KOPT-K1 (cell line): ENCODE measurements around the gene CD302.
"Not testable (repeated sequence)": the region's sequence is repeated elsewhere in the genome, so short reads cannot be mapped to it uniquely, and the experiment has no call there.

Experiments
- H3K27ac ChIP-seq: fragments of 200-600 bp; sonication (generic); 2 replicates; pipeline ENCODE4 v1.5.1; 2016; ENCODE audit warnings: antibody characterized with exemption, mild to moderate bottlenecking, low read depth, low read length; ENCODE audit not compliant: poor library complexity, severe bottlenecking
- H3K36me3 ChIP-seq: fragments of 200-600 bp; sonication (generic); 2 replicates; pipeline ENCODE4 v1.5.1; 2017; ENCODE audit warnings: antibody characterized with exemption, mild to moderate bottlenecking, low read length, moderate library complexity; ENCODE audit not compliant: insufficient read depth
- H3K9me3 ChIP-seq: fragments of 200-600 bp; sonication (generic); 2 replicates; pipeline ENCODE4 v1.5.1; 2017; ENCODE audit warnings: antibody characterized with exemption, low read length, mild to moderate bottlenecking; ENCODE audit not compliant: insufficient read depth, poor library complexity, severe bottlenecking

The CD302 gene, protein sequence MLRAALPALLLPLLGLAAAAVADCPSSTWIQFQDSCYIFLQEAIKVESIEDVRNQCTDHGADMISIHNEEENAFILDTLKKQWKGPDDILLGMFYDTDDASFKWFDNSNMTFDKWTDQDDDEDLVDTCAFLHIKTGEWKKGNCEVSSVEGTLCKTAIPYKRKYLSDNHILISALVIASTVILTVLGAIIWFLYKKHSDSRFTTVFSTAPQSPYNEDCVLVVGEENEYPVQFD

DNA sequence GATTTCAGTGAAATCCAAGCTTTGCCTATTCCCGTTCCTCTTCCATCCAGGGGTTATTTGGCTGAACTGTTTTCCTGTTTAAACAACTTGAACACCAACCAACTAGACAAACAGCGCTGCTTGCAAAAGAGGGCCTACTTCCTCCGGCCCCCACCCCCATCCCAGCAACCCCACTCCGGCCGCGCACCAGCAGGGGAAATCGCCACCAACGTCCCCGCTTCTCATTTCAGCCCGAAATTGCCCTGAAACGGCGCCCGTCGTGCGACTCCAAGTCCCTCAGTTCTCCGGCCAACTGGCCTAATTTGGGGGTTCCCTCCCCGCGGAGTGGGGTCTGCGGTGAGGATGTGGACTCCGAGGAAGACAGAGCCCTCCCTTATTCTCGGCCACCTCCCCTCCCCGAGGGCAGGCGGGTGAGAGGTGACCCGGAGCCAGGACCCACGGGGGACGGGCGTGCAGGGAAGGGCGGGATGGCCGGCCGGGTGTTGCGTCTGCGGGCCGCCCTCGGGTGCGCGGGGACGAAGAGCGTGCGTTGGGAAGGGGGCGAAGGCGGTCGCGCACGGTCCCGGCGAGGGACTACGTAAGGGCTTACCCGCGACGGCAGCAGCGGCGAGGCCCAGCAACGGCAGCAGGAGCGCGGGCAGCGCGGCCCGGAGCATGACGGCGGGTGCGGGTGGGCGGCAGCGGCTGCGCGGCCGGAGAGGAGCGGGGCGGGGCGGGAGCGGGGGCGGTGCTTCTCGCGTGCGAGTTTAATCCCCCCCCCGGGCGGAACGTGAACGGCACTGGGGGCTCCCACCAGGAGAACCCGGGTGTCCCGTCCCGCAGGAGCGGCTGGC, at the start of gene CD302:
CD302 (minus strand) TSS at position 666 of the 833 bp plus-strand sequence; CDS start at position 656, 10 bp downstream.
- no peaks in the 10 kb centered on the region for H3K9me3 ChIP-seq
- no peak within 1 kb of the TSS for H3K27ac ChIP-seq
- no peaks in the 10 kb centered on the region for H3K36me3 ChIP-seq

GRCh38 chr2:159846564-159846963, 48.6 kb upstream of the CD302 start:
- no peaks in the 10 kb centered on the region for H3K9me3 ChIP-seq
- H3K36me3 ChIP-seq = peaks cover 48% of the 10 kb centered on the region
- H3K27ac ChIP-seq = no peak overlapping the region

DNA sequence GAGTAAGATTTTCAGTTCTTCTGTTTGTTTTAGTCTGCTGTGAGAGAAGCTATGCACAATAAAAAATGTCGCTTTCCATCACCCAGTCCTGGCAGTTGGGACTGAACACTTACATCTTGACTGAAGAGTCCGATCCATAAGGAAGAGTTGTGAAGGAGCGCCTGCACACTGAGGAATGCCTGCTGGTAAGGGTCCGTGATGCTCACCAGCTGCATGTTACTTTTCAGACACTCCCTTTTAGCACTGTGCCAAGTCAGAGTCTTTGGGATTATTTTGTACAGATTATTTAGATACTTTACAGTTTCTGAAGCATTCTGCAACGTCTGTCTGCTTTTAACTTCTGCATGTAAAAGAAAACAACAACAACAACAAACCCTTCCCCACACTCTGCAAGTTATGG, 42.6 kb upstream of the CD302 start:
- no peak overlapping the region for H3K27ac ChIP-seq
- peaks cover 26% of the 10 kb centered on the region for H3K36me3 ChIP-seq
- no peaks in the 10 kb centered on the region for H3K9me3 ChIP-seq

DNA sequence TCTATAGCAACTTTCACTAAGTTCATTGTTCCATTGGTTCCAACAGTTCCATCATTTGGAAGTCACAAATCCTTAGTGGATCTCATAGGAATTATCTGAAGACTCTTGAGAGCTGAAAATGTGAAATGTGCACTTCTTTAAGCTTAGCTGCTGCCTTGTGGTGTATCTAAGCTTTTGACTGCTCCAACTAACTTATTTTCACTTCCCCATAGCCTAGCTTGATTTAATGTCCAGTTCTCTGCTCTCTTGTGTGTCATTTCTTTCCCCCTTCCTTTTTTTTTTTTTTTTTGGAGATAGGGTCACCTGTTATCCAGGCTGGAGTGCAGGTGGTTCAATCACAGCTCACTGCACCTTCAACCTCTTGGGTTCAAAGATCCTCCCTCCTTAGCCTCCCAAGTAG, 34.9 kb upstream of the CD302 start:
- peaks cover 47% of the 10 kb centered on the region for H3K36me3 ChIP-seq
- H3K27ac ChIP-seq = no peak overlapping the region
- no peaks in the 10 kb centered on the region for H3K9me3 ChIP-seq

DNA sequence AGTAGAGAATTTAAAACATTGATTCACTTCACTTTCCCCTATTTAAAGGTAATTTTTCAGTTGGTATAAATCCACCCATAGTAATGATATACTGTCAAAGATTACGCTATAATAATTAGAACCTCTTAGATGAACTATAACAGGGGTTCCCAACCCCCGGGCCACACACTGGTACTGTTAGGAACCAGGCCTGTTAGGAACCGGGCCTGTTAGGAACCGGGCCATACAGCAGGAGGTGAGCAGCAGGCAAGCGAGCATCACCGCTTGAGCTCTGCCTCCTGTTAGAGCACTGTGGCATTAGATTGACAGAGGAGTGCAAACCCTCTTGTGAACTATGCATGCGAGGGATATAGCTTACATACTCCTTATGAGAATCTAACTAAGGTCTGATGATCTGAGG, 34.0 kb upstream of the CD302 start:
- Histone ChIP-seq H3K36me3 (peaks cover 47% of the 10 kb centered on the region), H3K9me3 (no peaks in the 10 kb centered on the region), H3K27ac (no peak overlapping the region)

- Histone ChIP-seq H3K9me3 (no peaks in the 10 kb centered on the region), H3K27ac (no peak overlapping the region), H3K36me3 (peaks cover 38% of the 10 kb centered on the region)
Observed at GRCh38 chr2:159829376-159829775, 31.4 kb upstream of the CD302 start.

DNA sequence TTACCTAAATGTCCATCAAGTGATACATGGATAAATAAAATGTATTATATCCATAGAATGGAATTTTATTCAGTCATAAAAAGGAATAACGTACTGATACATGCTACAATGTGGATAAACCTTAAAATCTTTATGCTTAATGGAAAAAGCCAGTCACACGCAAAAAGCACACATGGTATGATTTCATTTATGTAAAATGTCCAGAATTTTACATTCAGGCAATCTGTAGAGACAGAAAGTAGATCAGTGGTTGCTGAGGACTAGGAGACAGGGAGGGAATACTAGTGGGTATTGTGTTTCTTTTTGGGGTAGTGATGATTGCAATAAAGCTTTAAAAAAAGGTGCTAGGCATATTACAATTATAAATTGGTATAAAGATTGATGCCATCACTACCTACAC, 30.7 kb upstream of the CD302 start:
- H3K27ac ChIP-seq = no peak overlapping the region
- peaks cover 32% of the 10 kb centered on the region for H3K36me3 ChIP-seq
- no peaks in the 10 kb centered on the region for H3K9me3 ChIP-seq

DNA sequence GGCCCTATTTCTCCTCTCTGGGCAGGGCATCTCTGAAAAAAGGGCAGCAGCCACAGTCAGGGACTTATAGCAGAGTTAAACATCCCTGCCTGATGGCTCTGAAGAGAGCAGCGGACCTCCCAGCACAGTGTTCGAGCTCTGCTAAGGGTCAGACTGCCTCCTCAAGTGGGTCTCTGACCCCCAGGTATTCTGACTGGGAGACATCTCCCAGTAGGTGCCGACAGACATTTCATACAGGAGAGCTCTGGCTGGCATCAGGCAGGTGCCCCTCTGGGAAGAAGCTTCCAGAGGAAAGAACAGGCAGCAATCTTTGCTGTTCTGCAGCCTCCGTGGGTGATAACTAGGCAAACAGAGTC, 24.4 kb upstream of the CD302 start:
- H3K27ac ChIP-seq, H3K9me3 ChIP-seq: not testable (repeated sequence)
- peaks cover 12% of the 10 kb centered on the region; the same call in 1 of the 2 replicates for H3K36me3 ChIP-seq

GRCh38 chr2:159821775-159822477, 23.9 kb upstream of the CD302 start:
- H3K27ac ChIP-seq, H3K9me3 ChIP-seq: not testable (repeated sequence)
- H3K36me3 ChIP-seq = peaks cover 12% of the 10 kb centered on the region; the same call in 1 of the 2 replicates

GRCh38 chr2:159818940-159819339, 20.9 kb upstream of the CD302 start:
- H3K27ac ChIP-seq = no peak overlapping the region
- H3K9me3 ChIP-seq = no peaks in the 10 kb centered on the region
- peaks cover 26% of the 10 kb centered on the region; the same call in 1 of the 2 replicates for H3K36me3 ChIP-seq

GRCh38 chr2:159817283-159817682, 19.3 kb upstream of the CD302 start:
- H3K9me3 ChIP-seq = no peaks in the 10 kb centered on the region
- H3K36me3 ChIP-seq = peaks cover 26% of the 10 kb centered on the region; the same call in 1 of the 2 replicates
- H3K27ac ChIP-seq = no peak overlapping the region

DNA sequence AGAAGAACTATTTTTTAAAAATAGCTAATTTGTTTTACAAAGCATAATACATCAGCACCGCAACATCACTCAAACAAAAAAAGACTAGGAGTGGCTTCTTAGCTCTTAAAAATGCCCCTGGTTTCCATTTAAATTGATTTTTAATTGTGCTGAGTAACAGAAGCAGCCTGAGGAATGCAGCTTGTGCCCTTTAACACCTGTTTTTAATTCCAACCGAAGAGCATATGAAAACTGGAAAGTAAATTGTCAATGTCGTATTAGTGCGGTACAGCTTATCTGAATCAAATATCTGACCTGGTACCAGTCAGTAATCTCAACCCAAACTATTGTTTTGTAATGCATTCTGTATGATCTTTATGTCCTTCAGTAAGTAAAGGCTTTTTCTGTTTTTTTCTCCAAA, 13.2 kb upstream of the CD302 start:
- Histone ChIP-seq H3K36me3 (peaks cover 21% of the 10 kb centered on the region; the same call in 1 of the 2 replicates), H3K27ac (no peak overlapping the region), H3K9me3 (no peaks in the 10 kb centered on the region)

GRCh38 chr2:159808032-159808425, 10.0 kb upstream of the CD302 start:
- Histone ChIP-seq H3K27ac (no peak overlapping the region), H3K36me3 (0 out of 2 replicates have a peak, but pooled peaks cover 10% of the 10 kb centered on the region), H3K9me3 (no peaks in the 10 kb centered on the region)

DNA sequence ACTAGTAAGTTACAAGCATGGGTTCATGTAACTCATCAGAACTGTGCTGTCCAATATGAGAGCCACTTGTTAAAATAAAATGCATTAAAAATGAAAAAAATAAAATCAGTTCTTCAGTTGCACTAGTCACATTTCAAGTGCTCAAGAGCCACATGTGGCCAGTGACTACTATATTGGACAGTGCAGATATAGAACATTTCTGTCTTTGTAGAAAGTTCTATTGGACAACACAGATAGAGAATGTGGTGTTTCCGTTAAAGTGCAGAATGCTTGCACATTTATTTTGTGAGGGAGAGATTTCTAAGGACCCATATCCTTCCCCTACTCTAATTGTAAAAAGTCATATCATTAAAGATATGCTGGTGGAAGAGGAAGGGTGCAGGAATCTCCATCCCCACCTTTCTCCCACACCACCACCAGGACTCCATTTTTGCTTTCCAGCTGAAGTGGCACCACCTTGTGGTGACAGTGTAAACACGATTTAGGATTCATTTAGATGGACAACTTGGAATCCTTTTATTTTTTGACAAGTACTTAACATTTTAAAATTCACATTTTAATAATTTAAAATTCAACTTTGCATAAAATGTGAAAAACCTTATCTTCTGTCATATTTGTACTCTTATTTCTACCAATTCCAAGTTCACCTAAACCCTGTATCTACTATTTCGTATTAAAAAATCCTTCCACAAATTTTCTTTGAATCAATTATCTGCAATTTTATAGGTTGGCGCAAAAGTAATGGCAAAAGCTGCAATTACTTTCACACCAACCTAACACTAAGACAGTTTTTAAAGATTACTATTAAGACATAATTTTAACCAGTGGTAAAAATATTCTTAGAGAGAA, 9.4 kb upstream of the CD302 start:
- H3K9me3 ChIP-seq = no peaks in the 10 kb centered on the region
- H3K36me3 ChIP-seq = 0 out of 2 replicates have a peak, but pooled peaks cover 10% of the 10 kb centered on the region
- H3K27ac ChIP-seq = no peak overlapping the region
